Mesothelial cell of epicardium (in vitro differentiated cells): ENCODE data around the gene AP4S1. TPM values are rescaled to one million over a fixed set of nuclear protein-coding genes. Genes with fewer than 3 reads are reported as not detected.

Experiments
- DNase-seq, 2 experiments: peaks; one replicate each; pipeline ENCODE4 v3.0.0; 2021; ENCODE audit warnings: low spot score in 2 of 2; ENCODE audit not compliant: unreplicated experiment in 2 of 2
- H3K27ac Mint-ChIP-seq: 2 replicates; pipeline ENCODE4 v1.8.0; 2021; ENCODE audit warnings: mixed read lengths
- H3K27me3 Mint-ChIP-seq: 2 replicates; pipeline ENCODE4 v1.8.0; 2021; ENCODE audit warnings: low read depth, mixed read lengths
- H3K36me3 Mint-ChIP-seq: 2 replicates; pipeline ENCODE4 v1.8.0; 2021; ENCODE audit warnings: mixed read lengths
- H3K4me1 Mint-ChIP-seq: 2 replicates; pipeline ENCODE4 v1.8.0; 2021; ENCODE audit warnings: mixed read lengths
- H3K4me3 Mint-ChIP-seq: 2 replicates; pipeline ENCODE4 v1.8.0; 2021; ENCODE audit warnings: mild to moderate bottlenecking, moderate library complexity, mixed read lengths
- H3K9me3 Mint-ChIP-seq: 2 replicates; pipeline ENCODE4 v1.8.0; 2021; ENCODE audit warnings: mixed read lengths
- total RNA-seq: library from RNA; stranded (reverse); gene quantifications from 3 replicates; pipeline ENCODE4 v1.2.1, GENCODE V29; 2021
- TF ChIP-seq, protein P1 (sequence below): fragments of 200-600 bp; sonication (generic); IDR thresholded peaks from one replicate; pipeline ENCODE4 v1.5.0; 2021; ENCODE audit warnings: antibody characterized with exemption; ENCODE audit not compliant: unreplicated experiment

AP4S1 gene
- total RNA-seq, 1 donor from 2014 or later, result 10.4 TPM

DNA sequence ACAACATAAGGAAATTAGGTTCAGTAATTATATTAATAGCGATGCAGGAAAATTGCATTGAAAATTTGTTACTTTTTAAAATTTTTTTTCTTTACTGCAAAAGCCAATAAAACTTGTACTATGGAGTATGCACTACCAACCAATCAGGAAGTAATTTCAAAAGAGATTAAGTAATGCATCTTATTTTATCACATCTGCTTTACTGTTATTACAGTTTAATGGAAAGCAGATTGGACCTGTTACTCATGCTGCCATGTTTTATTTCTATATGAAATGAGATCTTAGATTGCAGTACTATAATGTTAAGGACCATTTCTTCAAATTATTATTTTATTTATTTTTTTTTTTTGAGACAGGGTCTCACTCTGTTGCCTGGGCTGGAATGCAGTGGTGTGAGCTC, 2.4 kb downstream of the AP4S1 start:
- TF ChIP-seq, protein P1, sequence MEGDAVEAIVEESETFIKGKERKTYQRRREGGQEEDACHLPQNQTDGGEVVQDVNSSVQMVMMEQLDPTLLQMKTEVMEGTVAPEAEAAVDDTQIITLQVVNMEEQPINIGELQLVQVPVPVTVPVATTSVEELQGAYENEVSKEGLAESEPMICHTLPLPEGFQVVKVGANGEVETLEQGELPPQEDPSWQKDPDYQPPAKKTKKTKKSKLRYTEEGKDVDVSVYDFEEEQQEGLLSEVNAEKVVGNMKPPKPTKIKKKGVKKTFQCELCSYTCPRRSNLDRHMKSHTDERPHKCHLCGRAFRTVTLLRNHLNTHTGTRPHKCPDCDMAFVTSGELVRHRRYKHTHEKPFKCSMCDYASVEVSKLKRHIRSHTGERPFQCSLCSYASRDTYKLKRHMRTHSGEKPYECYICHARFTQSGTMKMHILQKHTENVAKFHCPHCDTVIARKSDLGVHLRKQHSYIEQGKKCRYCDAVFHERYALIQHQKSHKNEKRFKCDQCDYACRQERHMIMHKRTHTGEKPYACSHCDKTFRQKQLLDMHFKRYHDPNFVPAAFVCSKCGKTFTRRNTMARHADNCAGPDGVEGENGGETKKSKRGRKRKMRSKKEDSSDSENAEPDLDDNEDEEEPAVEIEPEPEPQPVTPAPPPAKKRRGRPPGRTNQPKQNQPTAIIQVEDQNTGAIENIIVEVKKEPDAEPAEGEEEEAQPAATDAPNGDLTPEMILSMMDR, result no peak
- DNase-seq, result no peak
- H3K4me1 Mint-ChIP-seq, result peaks cover 26% of the 10 kb centered on the region
- no peak overlapping the region for H3K4me3 Mint-ChIP-seq
- H3K36me3 Mint-ChIP-seq, result no peaks in the 10 kb centered on the region
- no peaks in the 10 kb centered on the region for H3K9me3 Mint-ChIP-seq
- no peak overlapping the region for H3K27ac Mint-ChIP-seq
- no peaks in the 10 kb centered on the region for H3K27me3 Mint-ChIP-seq

DNA sequence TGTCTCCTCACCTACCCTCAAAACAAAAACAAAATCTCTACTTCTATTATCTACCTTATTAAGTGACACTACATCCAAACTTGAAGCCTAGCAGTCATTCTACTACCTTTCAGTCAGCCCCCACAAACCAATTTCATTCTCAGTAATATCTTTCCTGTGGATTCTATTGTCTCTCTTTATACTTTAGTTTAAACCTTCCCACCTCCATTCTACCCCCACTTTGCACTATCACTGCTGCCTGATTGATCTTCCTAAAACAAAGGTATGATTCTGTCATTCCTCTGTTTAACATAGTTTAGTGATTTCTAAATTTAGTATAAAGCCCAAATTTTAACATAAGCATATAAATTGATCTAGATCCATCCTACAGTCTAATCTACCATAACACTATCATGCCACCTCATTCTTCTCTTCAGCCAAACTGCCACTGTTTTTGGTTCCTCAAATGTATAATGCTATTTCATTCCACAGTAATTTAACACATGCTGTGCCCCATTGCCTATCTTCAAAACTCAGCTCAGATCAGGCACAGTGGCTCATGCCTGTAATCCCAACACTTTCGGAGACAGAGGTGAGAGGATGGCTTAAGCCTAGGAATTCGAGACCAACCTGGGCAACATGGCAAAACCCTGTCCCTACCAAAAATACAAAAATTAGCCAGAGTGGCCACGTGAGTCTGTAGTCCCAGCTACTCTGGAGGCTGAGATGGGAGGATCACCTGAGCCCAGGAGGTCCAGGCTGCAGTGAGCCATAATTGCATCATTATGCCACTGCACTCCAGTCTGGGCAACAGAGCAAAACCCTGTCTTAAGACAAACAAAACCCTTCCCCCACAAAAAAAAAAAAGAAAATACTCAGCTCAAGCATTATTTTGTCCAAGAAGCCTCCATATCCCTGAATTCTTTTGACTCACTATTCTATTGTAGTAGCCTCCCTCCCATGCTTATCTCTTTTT, 3.8 kb downstream of the AP4S1 start:
- Mint-ChIP-seq H3K4me3 (no peak overlapping the region), H3K27ac (no peak overlapping the region), H3K4me1 (peaks cover 22% of the 10 kb centered on the region), H3K27me3 (no peaks in the 10 kb centered on the region), H3K36me3 (no peaks in the 10 kb centered on the region), H3K9me3 (no peaks in the 10 kb centered on the region)
- no peak for DNase-seq
- TF ChIP-seq, protein P1, result no peak

DNA sequence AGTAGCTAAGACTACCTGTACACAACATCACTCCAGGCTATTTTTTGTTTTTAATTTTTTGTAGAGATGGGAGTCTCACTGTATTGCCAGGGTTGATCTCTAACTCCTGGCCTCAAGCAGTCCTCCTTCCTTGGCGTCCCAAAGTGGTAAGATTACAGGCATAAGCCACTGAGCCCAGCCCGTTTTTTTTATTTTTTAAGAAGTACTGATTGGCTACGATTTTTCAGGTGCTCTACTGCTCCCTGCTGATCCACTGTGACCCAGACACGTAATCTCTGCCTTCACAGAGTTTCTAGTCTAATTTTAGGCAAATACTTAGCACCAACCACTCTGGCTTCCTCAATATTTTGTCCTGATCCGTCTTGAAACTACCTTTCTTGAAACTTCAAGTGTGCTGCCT, 5.0 kb downstream of the AP4S1 start:
- Mint-ChIP-seq H3K27ac (no peak overlapping the region), H3K4me1 (peaks cover 14% of the 10 kb centered on the region), H3K4me3 (no peak overlapping the region), H3K27me3 (no peaks in the 10 kb centered on the region), H3K36me3 (no peaks in the 10 kb centered on the region), H3K9me3 (no peaks in the 10 kb centered on the region)
- TF ChIP-seq, protein P1, result no peak
- no peak for DNase-seq

DNA sequence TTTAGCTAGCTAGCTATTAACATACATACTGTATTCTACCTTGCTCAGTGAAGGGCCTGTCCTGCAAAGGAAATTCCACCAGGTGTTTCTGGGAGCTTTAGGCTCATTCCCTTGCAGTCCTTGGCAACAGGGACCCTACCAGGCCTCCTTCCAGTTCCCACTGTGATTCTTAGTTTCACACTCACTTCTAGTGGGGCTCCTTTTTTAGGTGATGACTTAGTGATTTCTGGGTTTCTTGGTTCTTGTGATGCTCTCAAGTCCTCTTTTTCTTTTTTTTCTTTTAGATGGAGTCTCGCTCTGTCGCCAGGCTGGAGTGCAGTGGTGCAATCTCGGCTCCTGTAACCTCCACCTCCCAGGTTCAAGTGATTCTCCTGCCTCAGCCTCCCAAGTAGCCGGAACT, 11.1 kb downstream of the AP4S1 start:
- no peak for DNase-seq
- Mint-ChIP-seq H3K36me3 (peaks cover 3% of the 10 kb centered on the region), H3K27me3 (no peaks in the 10 kb centered on the region), H3K9me3 (no peaks in the 10 kb centered on the region), H3K4me1 (peaks cover 7% of the 10 kb centered on the region), H3K27ac (no peak overlapping the region), H3K4me3 (no peak overlapping the region)
- TF ChIP-seq, protein P1, result no peak

DNA sequence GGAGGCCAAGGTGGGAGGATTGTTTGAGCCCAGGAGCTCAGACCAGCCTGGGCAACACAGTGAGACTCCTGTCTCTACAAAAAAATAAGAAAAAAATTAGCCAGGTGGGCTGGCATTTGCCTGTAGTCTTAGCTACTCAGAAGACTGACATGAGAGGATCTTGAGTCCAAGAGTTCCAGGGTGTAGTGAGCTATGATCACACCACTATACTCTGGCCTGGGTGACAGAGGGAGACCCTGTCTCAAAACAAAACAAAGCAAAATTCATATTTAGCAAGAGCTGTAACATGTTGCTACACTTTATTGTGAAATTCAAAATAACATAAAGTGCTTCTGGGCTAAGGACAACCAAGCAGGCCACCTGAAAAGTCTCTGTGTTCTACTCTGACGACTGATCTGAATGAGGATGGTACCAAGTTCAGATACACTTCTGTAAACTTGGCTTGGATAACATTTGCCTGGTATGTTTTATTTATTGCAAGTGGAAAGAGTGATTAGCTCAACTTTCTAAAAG, 12.3 kb downstream of the AP4S1 start:
- Mint-ChIP-seq H3K4me1 (peaks cover 14% of the 10 kb centered on the region), H3K27ac (no peak overlapping the region), H3K36me3 (peaks cover 3% of the 10 kb centered on the region), H3K4me3 (no peak overlapping the region), H3K27me3 (no peaks in the 10 kb centered on the region), H3K9me3 (no peaks in the 10 kb centered on the region)
- TF ChIP-seq, protein P1, result no peak
- DNase-seq, result no peak
